GM23338 (cell line): ENCODE data around the gene TMPRSS6.

ENCODE experiments used
- CTCF ChIP-seq, 2 experiments: fragments of 200-600 bp in 1 of 2; sonication (generic) in 1 of 2; conservative IDR thresholded peaks; 2 replicates each; pipeline versions ENCODE4 v1.5.1 to v1.6.1; 2016 to 2017; ENCODE audit warnings: antibody characterized with exemption in 2 of 2, low read depth in 2 of 2, mild to moderate bottlenecking in 2 of 2, moderate library complexity in 1 of 2
- JUNB ChIP-seq: IDR thresholded peaks from one replicate; pipeline ENCODE4 v1.6.1; 2016; ENCODE audit warnings: antibody characterized with exemption; ENCODE audit not compliant: unreplicated experiment

GRCh38 chr22:37028692-37029674 is 80.5 kb downstream of the TMPRSS6 start:
- no peak for TF ChIP-seq CTCF (conservative IDR thresholded peaks at IDR 0.05; ENCODE audit: low read depth in 2 of 2)
- no peak for TF ChIP-seq JUNB
